ENCODE results near the gene SUPT3H. TPM values are rescaled to one million over a fixed set of nuclear protein-coding genes. Genes with fewer than 3 reads are reported as not detected.
A peak's percentile ranks its signal among the peaks of the same experiment; 100 is the strongest.
"Not testable (repeated sequence)": the region's sequence is repeated elsewhere in the genome, so short reads cannot be mapped to it uniquely, and the experiment has no call there.

The SUPT3H gene
- total and polyA plus RNA-seq, 2 of the 8 experiments (the other 6 are each of a cell fraction or from before 2014, with no cell fraction given) = 18.8 to 23.0 TPM

DNA sequence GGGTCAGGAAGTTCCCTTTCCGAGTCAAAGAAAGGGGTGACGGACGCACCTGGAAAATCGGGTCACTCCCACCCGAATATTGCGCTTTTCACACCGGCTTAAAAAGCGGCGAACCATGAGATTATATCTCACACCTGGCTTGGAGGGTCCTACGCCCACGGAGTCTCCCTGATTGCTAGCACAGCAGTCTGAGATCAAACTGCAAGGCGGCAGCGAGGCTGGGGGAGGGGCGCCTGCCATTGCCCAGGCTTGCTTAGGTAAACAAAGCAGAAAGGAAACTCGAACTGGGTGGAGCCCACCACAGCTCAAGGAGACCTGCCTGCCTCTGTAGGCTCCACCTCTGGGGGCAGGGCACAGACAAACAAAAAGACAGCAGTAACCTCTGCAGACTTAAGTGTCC is 315.1 kb downstream of the SUPT3H start:
- Histone ChIP-seq H3K4me3 (ENCODE audit: extremely low read depth in 1 of 4, insufficient read depth in 2 of 4, low read depth in 3 of 4, low read length in 4 of 4) (peak overlapping the region in 2 of 4 experiments; percentile 30 to 37; a peak in 3 of 8 replicates), H3K4me2 (ENCODE audit: insufficient read depth in 1 of 2, low read depth in 2 of 2, low read length in 2 of 2) (peak overlapping the region; percentile 38 to 42; a peak in 3 of 4 replicates), H4K8ac (ENCODE audit: extremely low read depth, insufficient read depth, low read length) (peak overlapping the region; percentile 79; the same call in 1 of the 2 replicates)
- POLR2A ChIA-PET (ENCODE audit: partially characterized antibody); H3K79me1 ChIP-seq (ENCODE audit: low read depth, low read length); H2AK5ac ChIP-seq (ENCODE audit: low read depth, low read length); H3K79me2 ChIP-seq (ENCODE audit: control insufficient read depth in 1 of 2, insufficient read depth in 2 of 2, low read length in 2 of 2); H2BK120ac ChIP-seq (replicated peaks; ENCODE audit: low read depth, low read length); H3K18ac ChIP-seq (ENCODE audit: extremely low read depth, low read length); H3K27ac ChIP-seq (ENCODE audit: low read depth, low read length); H3K27me3 ChIP-seq (replicated peaks in 1 of 4; ENCODE audit: control insufficient read depth in 3 of 4, extremely low read depth in 1 of 4, insufficient read depth in 3 of 4, low read length in 3 of 4); H2BK12ac ChIP-seq (ENCODE audit: low read depth, low read length); H3K23me2 ChIP-seq (ENCODE audit: low read depth, low read length); H4K91ac ChIP-seq (replicated peaks; ENCODE audit: insufficient read length, low read length); H3K9ac ChIP-seq (replicated peaks in 1 of 4; ENCODE audit: extremely low read depth in 1 of 4, low read depth in 3 of 4, low read length in 3 of 4); H3K23ac ChIP-seq (ENCODE audit: insufficient read length); H3K4ac ChIP-seq (replicated peaks; ENCODE audit: insufficient read length, low read depth, low read length); H2AFZ ChIP-seq (ENCODE audit: low read length); H2BK20ac ChIP-seq (ENCODE audit: low read length); H4K5ac ChIP-seq (ENCODE audit: insufficient read length, low read depth, low read length); H3K14ac ChIP-seq (ENCODE audit: insufficient read length); H3K9me3 ChIP-seq (ENCODE audit: insufficient read depth in 2 of 2, low read depth in 1 of 2, low read length in 1 of 2); CTCF ChIA-PET (ENCODE audit: partially characterized antibody); H3K36me3 ChIP-seq (ENCODE audit: control insufficient read depth in 2 of 4, insufficient read depth in 4 of 4, low read length in 3 of 4); H4K20me1 ChIP-seq (replicated peaks in 1 of 2; ENCODE audit: control insufficient read depth in 1 of 2, insufficient read depth in 2 of 2, low read length in 2 of 2); H3K56ac ChIP-seq (replicated peaks; ENCODE audit: insufficient read length, low read depth, low read length); H3K4me1 ChIP-seq (replicated peaks in 1 of 4; ENCODE audit: control insufficient read depth in 3 of 4, insufficient read depth in 4 of 4, low read length in 3 of 4); FAIRE-seq; H2BK15ac ChIP-seq (ENCODE audit: low read length); H2BK5ac ChIP-seq (ENCODE audit: low read depth, low read length): not testable (repeated sequence)
- 0 out of 2 replicates have a peak, but pooled peaks have one; percentile 50 for TF ChIP-seq RBBP5 (IDR thresholded peaks at IDR 0.05; ENCODE audit: borderline replicate concordance, low read depth, low read length)
- peak; percentile 22; the same call in 1 of the 2 replicates for TF ChIP-seq TAF1 (IDR thresholded peaks at IDR 0.05; ENCODE audit: low read depth, low read length)
- 68% methylated on average over 11 of the region's 15 CpGs; no CpG with 5 or more reads in 1 of the 2 experiments for WGBS, 2 experiments (ENCODE audit: extremely low coverage in 1 of 2, insufficient coverage in 1 of 2, insufficient read length in 1 of 2, insufficient replicate concordance in 2 of 2, low coverage in 1 of 2, low lambda C conversion rate in 2 of 2, missing lambda C conversion rate in 1 of 2)
- DNase-seq (ENCODE audit: low read depth in 1 of 2, low spot score in 2 of 2) = peak; percentile 25 to 56
